Measurements from ENCODE around the gene PARN. TPM values are rescaled to one million over a fixed set of nuclear protein-coding genes. Genes with fewer than 3 reads are reported as not detected.

PARN gene
- total and polyA plus RNA-seq, 2 experiments from 2014 or later = 32.5 to 61.3 TPM

- Histone ChIP-seq H3K9me2 (ENCODE audit: insufficient read depth) (no peaks in the 10 kb centered on the region), H3K79me2 (replicated peaks; ENCODE audit: insufficient read depth) (no peaks in the 10 kb centered on the region), H2AFZ (no peak overlapping the region), H3K4me3 (no peak overlapping the region), H3K36me3 (ENCODE audit: insufficient read depth) (peaks cover 4% of the 10 kb centered on the region; the same call in 1 of the 2 replicates), H3K4me2 (no peak overlapping the region), H4K20me1 (replicated peaks; ENCODE audit: insufficient read depth) (no peaks in the 10 kb centered on the region), H3K27me3 (ENCODE audit: insufficient read depth) (no peaks in the 10 kb centered on the region), H3F3A (replicated peaks; ENCODE audit: low read depth) (no peaks in the 10 kb centered on the region), H3K27ac (ENCODE audit: low read depth) (no peak overlapping the region), H3K4me1 (ENCODE audit: insufficient read depth) (peaks cover 8% of the 10 kb centered on the region)
- TF ChIP-seq EZH2 (IDR thresholded peaks at IDR 0.05; ENCODE audit: low read depth, unreplicated experiment) (no peak), ZNF114 (CRISPR knock-in tag; IDR thresholded peaks at IDR 0.05) (no peak), ETS1 (IDR thresholded peaks at IDR 0.05) (no peak), CREB1 (CRISPR knock-in tag; IDR thresholded peaks at IDR 0.05; ENCODE audit: low read depth) (no peak)
- TF ChIP-seq, protein P1, sequence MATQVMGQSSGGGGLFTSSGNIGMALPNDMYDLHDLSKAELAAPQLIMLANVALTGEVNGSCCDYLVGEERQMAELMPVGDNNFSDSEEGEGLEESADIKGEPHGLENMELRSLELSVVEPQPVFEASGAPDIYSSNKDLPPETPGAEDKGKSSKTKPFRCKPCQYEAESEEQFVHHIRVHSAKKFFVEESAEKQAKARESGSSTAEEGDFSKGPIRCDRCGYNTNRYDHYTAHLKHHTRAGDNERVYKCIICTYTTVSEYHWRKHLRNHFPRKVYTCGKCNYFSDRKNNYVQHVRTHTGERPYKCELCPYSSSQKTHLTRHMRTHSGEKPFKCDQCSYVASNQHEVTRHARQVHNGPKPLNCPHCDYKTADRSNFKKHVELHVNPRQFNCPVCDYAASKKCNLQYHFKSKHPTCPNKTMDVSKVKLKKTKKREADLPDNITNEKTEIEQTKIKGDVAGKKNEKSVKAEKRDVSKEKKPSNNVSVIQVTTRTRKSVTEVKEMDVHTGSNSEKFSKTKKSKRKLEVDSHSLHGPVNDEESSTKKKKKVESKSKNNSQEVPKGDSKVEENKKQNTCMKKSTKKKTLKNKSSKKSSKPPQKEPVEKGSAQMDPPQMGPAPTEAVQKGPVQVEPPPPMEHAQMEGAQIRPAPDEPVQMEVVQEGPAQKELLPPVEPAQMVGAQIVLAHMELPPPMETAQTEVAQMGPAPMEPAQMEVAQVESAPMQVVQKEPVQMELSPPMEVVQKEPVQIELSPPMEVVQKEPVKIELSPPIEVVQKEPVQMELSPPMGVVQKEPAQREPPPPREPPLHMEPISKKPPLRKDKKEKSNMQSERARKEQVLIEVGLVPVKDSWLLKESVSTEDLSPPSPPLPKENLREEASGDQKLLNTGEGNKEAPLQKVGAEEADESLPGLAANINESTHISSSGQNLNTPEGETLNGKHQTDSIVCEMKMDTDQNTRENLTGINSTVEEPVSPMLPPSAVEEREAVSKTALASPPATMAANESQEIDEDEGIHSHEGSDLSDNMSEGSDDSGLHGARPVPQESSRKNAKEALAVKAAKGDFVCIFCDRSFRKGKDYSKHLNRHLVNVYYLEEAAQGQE (IDR thresholded peaks at IDR 0.05; ENCODE audit: unreplicated experiment) = no peak
- Mint-ChIP-seq H3K9me3 (peaks cover 11% of the 10 kb centered on the region; the same call in 2 of the 3 replicates), H3K4me3 (no peak overlapping the region), H3K36me3 (ENCODE audit: low read depth) (peaks cover 14% of the 10 kb centered on the region; the same call in 2 of the 3 replicates), H3K27ac (no peak overlapping the region), H3K4me1 (peaks cover 28% of the 10 kb centered on the region), H3K27me3 (ENCODE audit: insufficient read depth, low read depth, poor library complexity) (peaks cover 10% of the 10 kb centered on the region)
- ATAC-seq (no peak), DNase-seq (ENCODE audit: low spot score) (no peak)
Observed at GRCh38 chr16:14460726-14461125, 169.3 kb downstream of the PARN start.

GRCh38 chr16:14458576-14458975, 171.5 kb downstream of the PARN start:
- Mint-ChIP-seq H3K9me3 (peaks cover 3% of the 10 kb centered on the region; the same call in 2 of the 3 replicates), H3K4me3 (peak overlapping the region; percentile 49), H3K27me3 (ENCODE audit: insufficient read depth, low read depth, poor library complexity) (peaks cover 10% of the 10 kb centered on the region), H3K27ac (peak overlapping the region; percentile 87), H3K36me3 (ENCODE audit: low read depth) (peaks cover 3% of the 10 kb centered on the region; the same call in 2 of the 3 replicates), H3K4me1 (peaks cover 28% of the 10 kb centered on the region)
- Histone ChIP-seq H3K27me3 (ENCODE audit: insufficient read depth) (no peaks in the 10 kb centered on the region), H4K20me1 (replicated peaks; ENCODE audit: insufficient read depth) (no peaks in the 10 kb centered on the region), H2AFZ (no peak overlapping the region), H3K27ac (ENCODE audit: low read depth) (no peak overlapping the region), H3K79me2 (replicated peaks; ENCODE audit: insufficient read depth) (no peaks in the 10 kb centered on the region), H3K9me2 (ENCODE audit: insufficient read depth) (no peaks in the 10 kb centered on the region), H3K4me1 (ENCODE audit: insufficient read depth) (peaks cover 8% of the 10 kb centered on the region), H3K4me3 (no peak overlapping the region), H3K4me2 (peak overlapping the region; percentile 34; the same call in 1 of the 2 replicates), H3K36me3 (ENCODE audit: insufficient read depth) (no peaks in the 10 kb centered on the region), H3F3A (replicated peaks; ENCODE audit: low read depth) (no peaks in the 10 kb centered on the region)
- ATAC-seq = peak; percentile 100
- peak; percentile 79 for DNase-seq (ENCODE audit: low spot score)
- TF ChIP-seq EZH2phosphoT487 (IDR thresholded peaks at IDR 0.05; ENCODE audit: unreplicated experiment) = no peak
- no peak for TF ChIP-seq CREB1 (CRISPR knock-in tag; IDR thresholded peaks at IDR 0.05; ENCODE audit: low read depth)
- TF ChIP-seq, protein P2, sequence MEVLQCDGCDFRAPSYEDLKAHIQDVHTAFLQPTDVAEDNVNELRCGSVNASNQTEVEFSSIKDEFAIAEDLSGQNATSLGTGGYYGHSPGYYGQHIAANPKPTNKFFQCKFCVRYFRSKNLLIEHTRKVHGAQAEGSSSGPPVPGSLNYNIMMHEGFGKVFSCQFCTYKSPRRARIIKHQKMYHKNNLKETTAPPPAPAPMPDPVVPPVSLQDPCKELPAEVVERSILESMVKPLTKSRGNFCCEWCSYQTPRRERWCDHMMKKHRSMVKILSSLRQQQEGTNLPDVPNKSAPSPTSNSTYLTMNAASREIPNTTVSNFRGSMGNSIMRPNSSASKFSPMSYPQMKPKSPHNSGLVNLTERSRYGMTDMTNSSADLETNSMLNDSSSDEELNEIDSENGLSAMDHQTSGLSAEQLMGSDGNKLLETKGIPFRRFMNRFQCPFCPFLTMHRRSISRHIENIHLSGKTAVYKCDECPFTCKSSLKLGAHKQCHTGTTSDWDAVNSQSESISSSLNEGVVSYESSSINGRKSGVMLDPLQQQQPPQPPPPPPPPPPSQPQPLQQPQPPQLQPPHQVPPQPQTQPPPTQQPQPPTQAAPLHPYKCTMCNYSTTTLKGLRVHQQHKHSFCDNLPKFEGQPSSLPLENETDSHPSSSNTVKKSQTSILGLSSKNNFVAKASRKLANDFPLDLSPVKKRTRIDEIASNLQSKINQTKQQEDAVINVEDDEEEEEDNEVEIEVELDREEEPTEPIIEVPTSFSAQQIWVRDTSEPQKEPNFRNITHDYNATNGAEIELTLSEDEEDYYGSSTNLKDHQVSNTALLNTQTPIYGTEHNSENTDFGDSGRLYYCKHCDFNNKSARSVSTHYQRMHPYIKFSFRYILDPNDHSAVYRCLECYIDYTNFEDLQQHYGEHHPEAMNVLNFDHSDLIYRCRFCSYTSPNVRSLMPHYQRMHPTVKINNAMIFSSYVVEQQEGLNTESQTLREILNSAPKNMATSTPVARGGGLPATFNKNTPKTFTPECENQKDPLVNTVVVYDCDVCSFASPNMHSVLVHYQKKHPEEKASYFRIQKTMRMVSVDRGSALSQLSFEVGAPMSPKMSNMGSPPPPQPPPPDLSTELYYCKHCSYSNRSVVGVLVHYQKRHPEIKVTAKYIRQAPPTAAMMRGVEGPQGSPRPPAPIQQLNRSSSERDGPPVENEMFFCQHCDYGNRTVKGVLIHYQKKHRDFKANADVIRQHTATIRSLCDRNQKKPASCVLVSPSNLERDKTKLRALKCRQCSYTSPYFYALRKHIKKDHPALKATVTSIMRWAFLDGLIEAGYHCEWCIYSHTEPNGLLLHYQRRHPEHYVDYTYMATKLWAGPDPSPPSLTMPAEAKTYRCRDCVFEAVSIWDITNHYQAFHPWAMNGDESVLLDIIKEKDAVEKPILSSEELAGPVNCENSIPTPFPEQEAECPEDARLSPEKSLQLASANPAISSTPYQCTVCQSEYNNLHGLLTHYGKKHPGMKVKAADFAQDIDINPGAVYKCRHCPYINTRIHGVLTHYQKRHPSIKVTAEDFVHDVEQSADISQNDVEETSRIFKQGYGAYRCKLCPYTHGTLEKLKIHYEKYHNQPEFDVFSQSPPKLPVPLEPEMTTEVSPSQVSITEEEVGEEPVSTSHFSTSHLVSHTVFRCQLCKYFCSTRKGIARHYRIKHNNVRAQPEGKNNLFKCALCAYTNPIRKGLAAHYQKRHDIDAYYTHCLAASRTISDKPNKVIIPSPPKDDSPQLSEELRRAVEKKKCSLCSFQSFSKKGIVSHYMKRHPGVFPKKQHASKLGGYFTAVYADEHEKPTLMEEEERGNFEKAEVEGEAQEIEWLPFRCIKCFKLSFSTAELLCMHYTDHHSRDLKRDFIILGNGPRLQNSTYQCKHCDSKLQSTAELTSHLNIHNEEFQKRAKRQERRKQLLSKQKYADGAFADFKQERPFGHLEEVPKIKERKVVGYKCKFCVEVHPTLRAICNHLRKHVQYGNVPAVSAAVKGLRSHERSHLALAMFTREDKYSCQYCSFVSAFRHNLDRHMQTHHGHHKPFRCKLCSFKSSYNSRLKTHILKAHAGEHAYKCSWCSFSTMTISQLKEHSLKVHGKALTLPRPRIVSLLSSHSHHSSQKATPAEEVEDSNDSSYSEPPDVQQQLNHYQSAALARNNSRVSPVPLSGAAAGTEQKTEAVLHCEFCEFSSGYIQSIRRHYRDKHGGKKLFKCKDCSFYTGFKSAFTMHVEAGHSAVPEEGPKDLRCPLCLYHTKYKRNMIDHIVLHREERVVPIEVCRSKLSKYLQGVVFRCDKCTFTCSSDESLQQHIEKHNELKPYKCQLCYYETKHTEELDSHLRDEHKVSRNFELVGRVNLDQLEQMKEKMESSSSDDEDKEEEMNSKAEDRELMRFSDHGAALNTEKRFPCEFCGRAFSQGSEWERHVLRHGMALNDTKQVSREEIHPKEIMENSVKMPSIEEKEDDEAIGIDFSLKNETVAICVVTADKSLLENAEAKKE (CRISPR knock-in tag; IDR thresholded peaks at IDR 0.05) = no peak
- TF ChIP-seq EZH2 (IDR thresholded peaks at IDR 0.05; ENCODE audit: low read depth, unreplicated experiment) = no peak
- no peak for TF ChIP-seq ZNF331 (CRISPR knock-in tag; IDR thresholded peaks at IDR 0.05; ENCODE audit: low read depth)

Data from GM23338 (cell line).